ENCODE data around the gene MT1F. TPM values are rescaled to one million over a fixed set of nuclear protein-coding genes. Genes with fewer than 3 reads are reported as not detected.

Gene MT1F
- total RNA-seq, 2 donors from 2014 or later: 27.5 to 92.0 TPM

DNA sequence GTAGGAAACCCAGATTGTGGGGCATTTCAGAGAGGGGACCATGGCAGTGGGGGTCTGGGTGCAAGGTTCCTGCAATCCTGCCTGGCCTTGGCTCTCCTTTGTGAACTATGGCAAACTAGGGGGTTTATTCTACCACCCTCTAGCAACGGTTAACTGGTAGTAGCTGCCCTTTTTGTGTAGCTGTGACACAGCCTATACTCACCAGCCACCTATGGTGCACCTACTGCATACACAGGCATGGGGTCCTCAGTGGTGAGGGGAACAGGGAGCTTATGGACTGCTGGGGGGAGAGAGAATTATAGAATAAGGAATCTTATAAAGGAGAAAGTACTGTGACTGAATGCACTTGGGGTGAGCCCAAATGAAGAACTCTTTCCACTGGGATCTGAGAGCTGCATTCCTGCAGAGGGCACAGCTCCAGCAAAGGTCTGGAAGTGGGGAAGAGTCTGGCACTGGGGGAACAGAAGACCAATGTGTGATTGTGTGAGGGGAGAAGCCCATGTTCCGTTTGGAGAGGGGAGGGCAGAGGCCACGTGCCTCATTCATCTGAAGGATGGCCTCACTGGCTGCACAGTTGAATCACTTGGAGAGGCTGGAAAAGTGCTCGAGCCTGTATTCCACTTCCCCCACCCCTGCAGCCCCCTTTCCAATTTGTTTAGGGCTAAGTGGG, 26.6 kb downstream of the MT1F start:
- Histone ChIP-seq H3K27me3 (no peaks in the 10 kb centered on the region), H3K4me1 (peaks cover 63% of the 10 kb centered on the region), H3K36me3 (replicated peaks in 1 of 2; ENCODE audit: insufficient read depth in 1 of 2, low read depth in 2 of 2) (no peaks in the 10 kb centered on the region), H3K27ac (peak overlapping the region; percentile 79 to 93 (median 88)), H3K4me3 (peak overlapping the region in 1 of 2 donors; percentile 64), H3K9me3 (no peaks in the 10 kb centered on the region)
- WGBS, 2 donors: 23 to 35% methylated on average over 4 of the region's 4 CpGs
- TF ChIP-seq CTCF (IDR thresholded peaks at IDR 0.05) (no peak), POLR2A (IDR thresholded peaks at IDR 0.05) (no peak)
- DNase-seq (peak; percentile 44 to 58 (median 48)), ATAC-seq (peak; percentile 3)
- intact Hi-C loops (cut with DNase I): no loop called here

- ATAC-seq: peak; percentile 47
- Histone ChIP-seq H3K4me1 (peaks cover 63% of the 10 kb centered on the region), H3K36me3 (replicated peaks in 1 of 2; ENCODE audit: insufficient read depth in 1 of 2, low read depth in 2 of 2) (no peaks in the 10 kb centered on the region), H3K27me3 (no peaks in the 10 kb centered on the region), H3K4me3 (no peak overlapping the region), H3K9me3 (no peaks in the 10 kb centered on the region), H3K27ac (peak overlapping the region; percentile 79 to 93 (median 88))
- TF ChIP-seq POLR2A (IDR thresholded peaks at IDR 0.05): peak; percentile 32 to 88 (median 84)
- no peak for TF ChIP-seq CTCF (IDR thresholded peaks at IDR 0.05)
- WGBS, 2 donors: 35 to 44% methylated on average over 3 to 4 of the region's 4 CpGs
- peak; percentile 77 to 85 (median 80) for DNase-seq
- intact Hi-C loops (cut with DNase I): no loop called here
Measured at GRCh38 chr16:56684926-56685590, 27.3 kb downstream of the MT1F start.

DNA sequence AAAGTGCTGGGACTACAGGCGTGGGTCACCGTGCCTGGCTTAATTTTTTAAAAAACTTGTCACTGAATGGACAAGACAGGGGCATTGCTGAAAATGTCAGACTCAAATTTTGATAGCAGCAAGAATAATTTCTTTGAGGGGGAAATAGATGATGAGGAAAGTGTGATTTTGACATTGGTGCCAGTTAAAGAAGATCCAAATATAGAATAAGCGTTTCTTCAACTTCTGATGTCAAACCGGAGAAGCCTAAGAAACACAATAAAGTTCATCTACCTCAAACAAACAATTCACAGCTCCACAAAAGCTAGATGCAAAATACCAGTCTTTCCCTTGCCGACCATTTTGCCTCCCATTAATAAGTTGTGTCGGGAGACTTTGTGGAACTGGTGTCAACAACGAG, 29.0 kb downstream of the MT1F start:
- Histone ChIP-seq H3K27me3 (no peaks in the 10 kb centered on the region), H3K27ac (peak overlapping the region in 1 of 4 donors; percentile 88), H3K36me3 (replicated peaks in 1 of 2; ENCODE audit: insufficient read depth in 1 of 2, low read depth in 2 of 2) (no peaks in the 10 kb centered on the region), H3K4me3 (no peak overlapping the region), H3K9me3 (no peaks in the 10 kb centered on the region), H3K4me1 (peaks cover 59% of the 10 kb centered on the region)
- intact Hi-C loops (cut with DNase I): no loop called here
- TF ChIP-seq POLR2A (IDR thresholded peaks at IDR 0.05): no peak
- TF ChIP-seq CTCF (IDR thresholded peaks at IDR 0.05): no peak
- ATAC-seq (no peak), DNase-seq (peak in 1 of 4 donors; percentile 4)
- WGBS, 2 donors: 87 to 95% methylated on average over 7 of the region's 7 CpGs

DNA sequence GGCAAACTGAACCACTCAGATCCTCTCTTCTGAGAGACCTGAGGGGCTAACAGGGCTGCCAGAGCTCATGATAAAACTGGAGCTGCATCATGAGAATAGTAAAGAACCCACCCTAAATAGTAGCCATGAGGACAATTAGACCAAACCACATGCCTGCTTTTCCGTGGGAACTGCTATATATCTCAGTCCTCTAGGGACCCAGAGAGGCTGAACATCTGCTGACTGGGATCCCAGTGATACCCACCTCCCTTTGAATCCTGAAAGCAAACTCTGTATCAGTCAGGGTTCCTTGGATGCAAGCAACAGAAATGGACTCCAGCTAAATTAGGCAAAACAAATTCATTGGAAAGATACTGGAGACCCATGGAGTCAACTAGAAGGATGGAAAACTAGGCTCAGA, 31.0 kb downstream of the MT1F start:
- H3K27ac ChIP-seq: peak overlapping the region; percentile 32 to 75 (median 54)
- 22 to 35% methylated on average over 1 of the region's 1 CpG for whole genome bisulfite sequencing, 2 donors
- intact Hi-C loops (cut with DNase I): no loop called here
- DNase-seq (no peak), ATAC-seq (no peak)
- no peaks in the 10 kb centered on the region for H3K9me3 ChIP-seq
- no peaks in the 10 kb centered on the region for H3K27me3 ChIP-seq
- no peak overlapping the region for H3K4me3 ChIP-seq
- no peaks in the 10 kb centered on the region for H3K36me3 ChIP-seq (replicated peaks in 1 of 2; ENCODE audit: insufficient read depth in 1 of 2, low read depth in 2 of 2)
- no peak for TF ChIP-seq CTCF (IDR thresholded peaks at IDR 0.05)
- TF ChIP-seq POLR2A (IDR thresholded peaks at IDR 0.05): no peak
- peaks cover 62% of the 10 kb centered on the region for H3K4me1 ChIP-seq
